Naive B cell (primary cell): ENCODE results near the gene HDAC1. TPM values are rescaled to one million over a fixed set of nuclear protein-coding genes. Genes with fewer than 3 reads are reported as not detected.
"Not testable (repeated sequence)": the region's sequence is repeated elsewhere in the genome, so short reads cannot be mapped to it uniquely, and the experiment has no call there.

ENCODE experiments used
- ATAC-seq, 2 donors: fragments of 150-1000 bp; cut with Tn5 transposase; 2 replicates each; pipeline ENCODE4 v1.10.0; 2021; ENCODE audit warnings: low read depth in 2 of 2, mild to moderate bottlenecking in 2 of 2, moderate library complexity in 2 of 2
- DNase-seq: peaks from one replicate; pipeline ENCODE4 v3.0.0; 2022
- H3K27ac Mint-ChIP-seq, 6 donors: one replicate each; pipeline ENCODE4 v1.8.0; 2020 to 2022; ENCODE audit warnings: mild to moderate bottlenecking in 6 of 6, mixed read lengths in 6 of 6, moderate library complexity in 5 of 6, inconsistent platforms in 2 of 6
- H3K27me3 Mint-ChIP-seq, 3 donors: one replicate each; pipeline ENCODE4 v1.8.0; 2021 to 2022; ENCODE audit warnings: mixed read lengths in 3 of 3, mild to moderate bottlenecking in 1 of 3
- H3K36me3 Mint-ChIP-seq, 2 donors: one replicate each; pipeline ENCODE4 v1.8.0; 2020 to 2022; ENCODE audit warnings: mixed read lengths in 2 of 2, inconsistent platforms in 1 of 2, mild to moderate bottlenecking in 1 of 2
- H3K4me1 Mint-ChIP-seq, 3 donors: one replicate each; pipeline ENCODE4 v1.8.0; 2020 to 2022; ENCODE audit warnings: mixed read lengths in 3 of 3, inconsistent platforms in 1 of 3, mild to moderate bottlenecking in 1 of 3, moderate library complexity in 1 of 3
- H3K4me3 Mint-ChIP-seq, 8 donors: one replicate each; pipeline ENCODE4 v1.8.0; 2020 to 2022; ENCODE audit warnings: mild to moderate bottlenecking in 8 of 8, mixed read lengths in 8 of 8, moderate library complexity in 8 of 8, inconsistent platforms in 2 of 8
- H3K9me3 Mint-ChIP-seq, 7 donors: one replicate each; pipeline ENCODE4 v1.8.0; 2020 to 2022; ENCODE audit warnings: mixed read lengths in 7 of 7, mild to moderate bottlenecking in 5 of 7, inconsistent platforms in 2 of 7, moderate library complexity in 1 of 7
- polyA plus RNA-seq, 6 donors: library from polyadenylated mRNA; unstranded; fragments of 300-500 nt; fragmentation: Illumina TruSeq; gene quantifications; one replicate each; pipeline ENCODE4 v1.2.3, GENCODE V29; 2021; ENCODE audit warnings: low read depth in 6 of 6

HDAC1 gene
- polyA plus RNA-seq, 6 donors from 2014 or later: 179 to 253 (median 204) TPM

- no peak overlapping the region for H3K4me3 Mint-ChIP-seq
- H3K4me1 Mint-ChIP-seq: peaks cover 5 to 15% (median 5%) of the 10 kb centered on the region in 3 donors
- no peak for ATAC-seq
- H3K9me3 Mint-ChIP-seq: no peaks in the 10 kb centered on the region
- peak overlapping the region in 1 of 6 donors; percentile 49 for H3K27ac Mint-ChIP-seq
- DNase-seq: no peak
- H3K27me3 Mint-ChIP-seq: no peaks in the 10 kb centered on the region
- H3K36me3 Mint-ChIP-seq: no peaks in the 10 kb centered on the region
Observed at GRCh38 chr1:32286763-32287162, 5.1 kb upstream of the HDAC1 start.

GRCh38 chr1:32289256-32289655 lies 2.6 kb upstream of the HDAC1 start:
- no peaks in the 10 kb centered on the region for H3K36me3 Mint-ChIP-seq
- H3K27me3 Mint-ChIP-seq: no peaks in the 10 kb centered on the region
- ATAC-seq (no peak), DNase-seq (no peak)
- peak overlapping the region in 1 of 6 donors; percentile 39 for H3K27ac Mint-ChIP-seq
- peaks cover 15 to 35% (median 23%) of the 10 kb centered on the region in 3 donors for H3K4me1 Mint-ChIP-seq
- no peak overlapping the region for H3K4me3 Mint-ChIP-seq
- H3K9me3 Mint-ChIP-seq: no peaks in the 10 kb centered on the region

GRCh38 chr1:32291145-32291707 lies 657 bp upstream of the HDAC1 start:
- no peaks in the 10 kb centered on the region for H3K9me3 Mint-ChIP-seq
- H3K27me3 Mint-ChIP-seq: no peaks in the 10 kb centered on the region

GRCh38 chr1:32298211-32298610 lies 6.3 kb downstream of the HDAC1 start:
- ATAC-seq: not testable (repeated sequence)

More at GRCh38 chr1:32291145-32291707, 657 bp upstream of the HDAC1 start:
- peak overlapping the region; percentile 91 to 100 (median 99) for H3K4me3 Mint-ChIP-seq
- no peak for DNase-seq
- peak overlapping the region; percentile 95 to 98 (median 97) for H3K27ac Mint-ChIP-seq
- ATAC-seq: no peak
- H3K4me1 Mint-ChIP-seq: peaks cover 23 to 55% (median 38%) of the 10 kb centered on the region in 3 donors
- no peaks in the 10 kb centered on the region for H3K36me3 Mint-ChIP-seq

GRCh38 chr1:32299327-32299726 lies 7.4 kb downstream of the HDAC1 start:
- Mint-ChIP-seq H3K4me1 (peaks cover 32 to 77% (median 65%) of the 10 kb centered on the region in 3 donors), H3K27ac (peak overlapping the region in 4 of 6 donors; percentile 15 to 80 (median 42)), H3K36me3 (peaks cover 23 to 30% of the 10 kb centered on the region in 2 donors), H3K9me3 (peaks cover 0 to 2% (median 0%) of the 10 kb centered on the region in 7 donors), H3K4me3 (peak overlapping the region in 1 of 8 donors; percentile 22), H3K27me3 (no peaks in the 10 kb centered on the region)
- ATAC-seq: no peak
- DNase-seq: no peak

More at GRCh38 chr1:32298211-32298610, 6.3 kb downstream of the HDAC1 start:
- peak overlapping the region in 1 of 8 donors; percentile 40 for H3K4me3 Mint-ChIP-seq
- not testable (repeated sequence) for H3K27me3 Mint-ChIP-seq, DNase-seq, H3K9me3 Mint-ChIP-seq
- H3K27ac Mint-ChIP-seq: peak overlapping the region in 1 of 6 donors; percentile 36
- H3K4me1 Mint-ChIP-seq: peaks cover 32 to 85% (median 71%) of the 10 kb centered on the region in 3 donors
- H3K36me3 Mint-ChIP-seq: peaks cover 14 to 23% of the 10 kb centered on the region in 2 donors

GRCh38 chr1:32303358-32303757 lies 11.5 kb downstream of the HDAC1 start:
- H3K27me3 Mint-ChIP-seq: no peaks in the 10 kb centered on the region
- H3K9me3 Mint-ChIP-seq: peaks cover 0 to 2% (median 0%) of the 10 kb centered on the region in 7 donors
- no peak for DNase-seq
- no peak overlapping the region for H3K4me3 Mint-ChIP-seq
- no peak overlapping the region for H3K27ac Mint-ChIP-seq
- no peak for ATAC-seq
- H3K4me1 Mint-ChIP-seq: peaks cover 30 to 59% (median 55%) of the 10 kb centered on the region in 3 donors
- peaks cover 31 to 32% of the 10 kb centered on the region in 2 donors for H3K36me3 Mint-ChIP-seq

- Mint-ChIP-seq H3K27me3 (no peaks in the 10 kb centered on the region), H3K4me1 (peaks cover 34 to 63% (median 59%) of the 10 kb centered on the region in 3 donors), H3K36me3 (peaks cover 31 to 32% of the 10 kb centered on the region in 2 donors), H3K9me3 (peaks cover 0 to 2% (median 0%) of the 10 kb centered on the region in 7 donors), H3K27ac (peak overlapping the region; percentile 3 to 88 (median 59)), H3K4me3 (no peak overlapping the region)
- DNase-seq: no peak
- no peak for ATAC-seq
Observed at GRCh38 chr1:32303997-32304622, 12.2 kb downstream of the HDAC1 start.

GRCh38 chr1:32305310-32305709 lies 13.4 kb downstream of the HDAC1 start:
- no peak overlapping the region for H3K4me3 Mint-ChIP-seq
- peaks cover 31 to 32% of the 10 kb centered on the region in 2 donors for H3K36me3 Mint-ChIP-seq
- no peaks in the 10 kb centered on the region for H3K27me3 Mint-ChIP-seq
- no peak for ATAC-seq
- no peak for DNase-seq
- peak overlapping the region in 1 of 6 donors; percentile 41 for H3K27ac Mint-ChIP-seq
- H3K4me1 Mint-ChIP-seq: peaks cover 41 to 63% (median 59%) of the 10 kb centered on the region in 3 donors
- H3K9me3 Mint-ChIP-seq: peaks cover 0 to 2% (median 0%) of the 10 kb centered on the region in 7 donors

- ATAC-seq (no peak), DNase-seq (no peak)
- Mint-ChIP-seq H3K27me3 (no peaks in the 10 kb centered on the region), H3K36me3 (peaks cover 19 to 24% of the 10 kb centered on the region in 2 donors), H3K9me3 (peaks cover 0 to 2% (median 0%) of the 10 kb centered on the region in 7 donors), H3K27ac (peak overlapping the region; percentile 58 to 93 (median 86)), H3K4me3 (peak overlapping the region in 7 of 8 donors; percentile 1 to 74 (median 40)), H3K4me1 (peaks cover 45 to 63% (median 57%) of the 10 kb centered on the region in 3 donors)
Observed at GRCh38 chr1:32307324-32307723, 15.4 kb downstream of the HDAC1 start.

- ATAC-seq (no peak), DNase-seq (no peak)
- Mint-ChIP-seq H3K4me1 (peaks cover 50 to 72% (median 70%) of the 10 kb centered on the region in 3 donors), H3K27me3 (no peaks in the 10 kb centered on the region), H3K36me3 (peaks cover 8 to 12% of the 10 kb centered on the region in 2 donors), H3K27ac (peak overlapping the region in 5 of 6 donors; percentile 45 to 85 (median 83)), H3K9me3 (peaks cover 0 to 2% (median 0%) of the 10 kb centered on the region in 7 donors), H3K4me3 (peak overlapping the region in 4 of 8 donors; percentile 12 to 75 (median 43))
Observed at GRCh38 chr1:32309960-32310359, 18.1 kb downstream of the HDAC1 start.

GRCh38 chr1:32311709-32312393 lies 20.0 kb downstream of the HDAC1 start:
- Mint-ChIP-seq H3K4me1 (peaks cover 60 to 85% (median 81%) of the 10 kb centered on the region in 3 donors), H3K4me3 (peak overlapping the region in 3 of 8 donors; percentile 17 to 54 (median 45)), H3K27ac (peak overlapping the region in 5 of 6 donors; percentile 2 to 95 (median 40)), H3K27me3 (no peaks in the 10 kb centered on the region), H3K36me3 (peaks cover 8 to 13% of the 10 kb centered on the region in 2 donors), H3K9me3 (no peaks in the 10 kb centered on the region)
- no peak for ATAC-seq
- DNase-seq: no peak

GRCh38 chr1:32316903-32317277 lies 25.0 kb downstream of the HDAC1 start:
- peaks cover 6 to 8% of the 10 kb centered on the region in 2 donors for H3K36me3 Mint-ChIP-seq
- H3K9me3 Mint-ChIP-seq: no peaks in the 10 kb centered on the region
- peak overlapping the region; percentile 28 to 85 (median 74) for H3K4me3 Mint-ChIP-seq
- H3K27me3 Mint-ChIP-seq: no peaks in the 10 kb centered on the region
- DNase-seq: peak; percentile 51
- H3K4me1 Mint-ChIP-seq: peaks cover 35 to 75% (median 63%) of the 10 kb centered on the region in 3 donors
- ATAC-seq: peak; percentile 80 to 87
- H3K27ac Mint-ChIP-seq: peak overlapping the region; percentile 84 to 98 (median 92)
